ENCODE data around the gene MDGA2.

MDGA2 gene

DNA sequence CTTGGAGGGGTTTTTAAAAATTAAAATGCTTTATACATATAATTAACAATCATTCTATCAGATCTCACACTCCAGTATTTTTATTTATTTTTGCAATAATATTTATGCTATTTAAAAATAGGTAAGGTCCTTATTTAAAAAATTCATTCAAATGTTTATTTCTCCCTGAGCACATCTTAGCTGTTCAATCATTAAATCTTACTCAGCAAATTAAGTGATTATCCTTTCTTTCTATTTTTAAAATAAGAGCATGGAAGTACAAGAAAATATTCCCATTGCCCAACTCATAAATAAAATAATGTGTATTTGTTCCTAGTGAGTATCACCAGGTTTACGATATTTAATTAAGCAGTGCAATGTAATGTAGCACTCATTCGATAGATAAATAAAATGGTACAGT, 666.7 kb downstream of the MDGA2 start:
- no peak overlapping the region for H3K4me2 ChIP-seq (ENCODE audit: low read depth, low read length, poor library complexity, severe bottlenecking)
- H3K9me2 ChIP-seq (replicated peaks; ENCODE audit: insufficient read depth, low read length), result no peaks in the 10 kb centered on the region; the same call in 1 of the 2 replicates
- no peak overlapping the region for H2AFZ ChIP-seq (ENCODE audit: low read depth, low read length, severe bottlenecking)
- no peak for TF ChIP-seq EZH2phosphoT487 (conservative IDR thresholded peaks at IDR 0.05; ENCODE audit: low read length)
- TF ChIP-seq, protein P1, sequence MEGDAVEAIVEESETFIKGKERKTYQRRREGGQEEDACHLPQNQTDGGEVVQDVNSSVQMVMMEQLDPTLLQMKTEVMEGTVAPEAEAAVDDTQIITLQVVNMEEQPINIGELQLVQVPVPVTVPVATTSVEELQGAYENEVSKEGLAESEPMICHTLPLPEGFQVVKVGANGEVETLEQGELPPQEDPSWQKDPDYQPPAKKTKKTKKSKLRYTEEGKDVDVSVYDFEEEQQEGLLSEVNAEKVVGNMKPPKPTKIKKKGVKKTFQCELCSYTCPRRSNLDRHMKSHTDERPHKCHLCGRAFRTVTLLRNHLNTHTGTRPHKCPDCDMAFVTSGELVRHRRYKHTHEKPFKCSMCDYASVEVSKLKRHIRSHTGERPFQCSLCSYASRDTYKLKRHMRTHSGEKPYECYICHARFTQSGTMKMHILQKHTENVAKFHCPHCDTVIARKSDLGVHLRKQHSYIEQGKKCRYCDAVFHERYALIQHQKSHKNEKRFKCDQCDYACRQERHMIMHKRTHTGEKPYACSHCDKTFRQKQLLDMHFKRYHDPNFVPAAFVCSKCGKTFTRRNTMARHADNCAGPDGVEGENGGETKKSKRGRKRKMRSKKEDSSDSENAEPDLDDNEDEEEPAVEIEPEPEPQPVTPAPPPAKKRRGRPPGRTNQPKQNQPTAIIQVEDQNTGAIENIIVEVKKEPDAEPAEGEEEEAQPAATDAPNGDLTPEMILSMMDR (IDR thresholded peaks at IDR 0.05; ENCODE audit: insufficient read depth, low read length, poor library complexity, severe bottlenecking), result no peak
- H4K20me1 ChIP-seq (ENCODE audit: low read depth, low read length), result no peaks in the 10 kb centered on the region
- no peaks in the 10 kb centered on the region for H3K9me3 ChIP-seq (ENCODE audit: insufficient read depth, low read length)
- no peaks in the 10 kb centered on the region for H3F3A ChIP-seq (ENCODE audit: insufficient read depth)
- H3K27me3 ChIP-seq (ENCODE audit: low read length), result no peaks in the 10 kb centered on the region
- no peaks in the 10 kb centered on the region for H3K79me2 ChIP-seq (ENCODE audit: insufficient read depth, low read length)
- no peak overlapping the region for H3K9ac ChIP-seq (ENCODE audit: low read length)
- no peak overlapping the region for H3K4me3 ChIP-seq (ENCODE audit: insufficient read depth, low read length, poor library complexity, severe bottlenecking)
- no peak overlapping the region for H3K27ac ChIP-seq (ENCODE audit: low read depth, low read length)
- no peaks in the 10 kb centered on the region for H3K36me3 ChIP-seq (ENCODE audit: low read length)

DNA sequence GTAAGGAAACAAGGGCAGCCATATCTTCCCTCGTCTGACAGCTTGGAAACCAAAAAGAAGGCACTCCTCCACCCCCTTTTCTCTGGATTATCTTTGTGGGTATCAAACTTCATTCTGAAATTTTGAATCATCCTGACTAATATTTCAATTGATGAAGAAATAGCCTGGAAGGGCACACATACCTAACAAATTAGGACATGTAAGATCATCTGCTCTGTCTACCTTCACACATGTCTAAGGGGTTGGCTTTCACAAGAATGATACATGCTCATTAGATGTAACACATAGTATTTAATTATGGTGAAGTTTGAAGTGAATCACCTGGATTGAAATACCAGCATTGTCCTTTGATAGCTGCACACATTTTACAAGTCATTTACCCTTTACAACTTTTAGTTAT, 675.7 kb downstream of the MDGA2 start:
- Histone ChIP-seq H3K4me2 (ENCODE audit: low read depth, low read length, poor library complexity, severe bottlenecking) (no peak overlapping the region), H3K27me3 (ENCODE audit: low read length) (no peaks in the 10 kb centered on the region), H3K9ac (ENCODE audit: low read length) (no peak overlapping the region), H3K36me3 (ENCODE audit: low read length) (no peaks in the 10 kb centered on the region), H3K9me2 (replicated peaks; ENCODE audit: insufficient read depth, low read length) (no peaks in the 10 kb centered on the region), H4K20me1 (ENCODE audit: low read depth, low read length) (no peaks in the 10 kb centered on the region), H3F3A (ENCODE audit: insufficient read depth) (no peaks in the 10 kb centered on the region), H3K4me3 (ENCODE audit: insufficient read depth, low read length, poor library complexity, severe bottlenecking) (no peak overlapping the region), H2AFZ (ENCODE audit: low read depth, low read length, severe bottlenecking) (no peak overlapping the region), H3K79me2 (ENCODE audit: insufficient read depth, low read length) (no peaks in the 10 kb centered on the region), H3K27ac (ENCODE audit: low read depth, low read length) (no peak overlapping the region), H3K9me3 (ENCODE audit: insufficient read depth, low read length) (no peaks in the 10 kb centered on the region)
- no peak for TF ChIP-seq EZH2phosphoT487 (conservative IDR thresholded peaks at IDR 0.05; ENCODE audit: low read length)
- TF ChIP-seq, protein P1 (IDR thresholded peaks at IDR 0.05; ENCODE audit: insufficient read depth, low read length, poor library complexity, severe bottlenecking), result no peak

DNA sequence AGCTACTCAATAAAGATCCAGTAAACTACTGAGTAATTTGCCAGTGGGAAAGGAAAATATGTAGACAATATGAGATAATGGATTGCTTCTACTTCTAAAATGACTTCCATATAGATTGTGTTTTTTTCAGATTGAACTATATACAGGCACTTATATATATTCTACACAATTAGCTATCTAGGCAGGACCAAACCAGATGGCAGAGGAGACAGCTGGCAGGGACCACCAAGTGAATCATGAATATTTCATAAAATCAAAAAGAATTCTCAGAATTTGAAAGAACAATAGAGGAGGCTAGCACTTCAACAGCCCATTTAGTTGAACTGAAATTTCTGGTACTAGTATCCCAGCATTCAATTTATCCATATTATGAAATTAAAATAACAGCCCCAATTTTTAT, 685.8 kb downstream of the MDGA2 start:
- H4K20me1 ChIP-seq (ENCODE audit: low read depth, low read length), result no peaks in the 10 kb centered on the region
- H3K36me3 ChIP-seq (ENCODE audit: low read length), result no peaks in the 10 kb centered on the region
- H3K79me2 ChIP-seq (ENCODE audit: insufficient read depth, low read length), result no peaks in the 10 kb centered on the region
- no peaks in the 10 kb centered on the region for H3K27me3 ChIP-seq (ENCODE audit: low read length)
- no peak overlapping the region for H2AFZ ChIP-seq (ENCODE audit: low read depth, low read length, severe bottlenecking)
- TF ChIP-seq, protein P1 (IDR thresholded peaks at IDR 0.05; ENCODE audit: insufficient read depth, low read length, poor library complexity, severe bottlenecking), result no peak
- TF ChIP-seq EZH2phosphoT487 (conservative IDR thresholded peaks at IDR 0.05; ENCODE audit: low read length), result no peak
- H3K4me2 ChIP-seq (ENCODE audit: low read depth, low read length, poor library complexity, severe bottlenecking), result no peak overlapping the region
- no peaks in the 10 kb centered on the region for H3F3A ChIP-seq (ENCODE audit: insufficient read depth)
- H3K9me2 ChIP-seq (replicated peaks; ENCODE audit: insufficient read depth, low read length), result no peaks in the 10 kb centered on the region
- H3K9me3 ChIP-seq (ENCODE audit: insufficient read depth, low read length), result no peaks in the 10 kb centered on the region
- no peak overlapping the region for H3K4me3 ChIP-seq (ENCODE audit: insufficient read depth, low read length, poor library complexity, severe bottlenecking)
- H3K9ac ChIP-seq (ENCODE audit: low read length), result no peak overlapping the region
- H3K27ac ChIP-seq (ENCODE audit: low read depth, low read length), result no peak overlapping the region

All from SU-DHL-6 (cell line).